CD4-positive, alpha-beta T cell treated with Interleukin-6 at 100 ng/mL for 8 hours (primary cell): ENCODE data around the gene IHH.

ENCODE experiments used
- DNase-seq: peaks from one replicate; pipeline ENCODE4 v3.0.0-alpha.2; 2020; ENCODE audit warnings: mixed read lengths, low spot score

Gene IHH

GRCh38 chr2:219038600-219038999 is 22.1 kb downstream of the IHH start:
- no peak for DNase-seq

- DNase-seq: no peak
Observed at GRCh38 chr2:219037783-219038499, 22.8 kb downstream of the IHH start.

DNA sequence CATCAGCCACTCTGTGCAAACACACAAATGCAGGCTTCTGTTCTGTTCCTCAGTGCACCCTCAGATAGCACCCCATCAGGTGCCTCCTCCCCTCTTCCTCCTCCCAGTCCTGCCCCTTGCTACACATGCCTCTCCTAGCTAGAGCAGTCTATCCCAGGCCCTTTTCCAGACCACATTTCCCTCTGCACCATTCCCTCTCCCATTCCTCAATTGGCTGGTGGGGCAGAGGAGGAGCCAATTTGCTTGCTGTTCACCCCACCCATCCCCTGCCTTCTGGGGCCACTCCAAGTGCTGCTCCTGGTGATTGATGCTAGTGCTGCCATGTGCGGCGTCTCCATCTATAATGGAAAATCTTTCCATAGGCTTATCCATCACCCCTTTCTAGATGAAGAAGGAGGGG is 24.8 kb downstream of the IHH start:
- no peak for DNase-seq

DNA sequence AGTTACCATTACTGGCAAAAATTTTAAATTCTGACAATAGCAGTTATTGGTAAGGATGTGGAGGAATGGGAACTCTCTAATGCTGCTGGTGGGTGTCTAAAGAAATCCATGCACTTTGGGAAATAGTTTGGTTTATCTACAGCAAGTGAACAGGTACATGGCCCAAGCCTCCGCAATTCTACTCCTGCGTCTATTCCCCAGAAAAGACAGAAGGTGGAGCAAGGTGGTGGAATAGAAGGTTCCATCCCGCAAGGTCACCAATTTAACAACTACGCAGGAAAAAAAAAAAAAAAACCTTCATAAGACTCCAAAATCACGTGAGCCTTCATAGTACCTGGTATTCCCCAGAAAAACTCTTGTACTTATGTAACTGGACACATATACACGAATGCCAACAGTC is 25.9 kb downstream of the IHH start:
- DNase-seq: no peak

- DNase-seq: no peak
Observed at GRCh38 chr2:219032051-219032745, 28.5 kb downstream of the IHH start.

DNA sequence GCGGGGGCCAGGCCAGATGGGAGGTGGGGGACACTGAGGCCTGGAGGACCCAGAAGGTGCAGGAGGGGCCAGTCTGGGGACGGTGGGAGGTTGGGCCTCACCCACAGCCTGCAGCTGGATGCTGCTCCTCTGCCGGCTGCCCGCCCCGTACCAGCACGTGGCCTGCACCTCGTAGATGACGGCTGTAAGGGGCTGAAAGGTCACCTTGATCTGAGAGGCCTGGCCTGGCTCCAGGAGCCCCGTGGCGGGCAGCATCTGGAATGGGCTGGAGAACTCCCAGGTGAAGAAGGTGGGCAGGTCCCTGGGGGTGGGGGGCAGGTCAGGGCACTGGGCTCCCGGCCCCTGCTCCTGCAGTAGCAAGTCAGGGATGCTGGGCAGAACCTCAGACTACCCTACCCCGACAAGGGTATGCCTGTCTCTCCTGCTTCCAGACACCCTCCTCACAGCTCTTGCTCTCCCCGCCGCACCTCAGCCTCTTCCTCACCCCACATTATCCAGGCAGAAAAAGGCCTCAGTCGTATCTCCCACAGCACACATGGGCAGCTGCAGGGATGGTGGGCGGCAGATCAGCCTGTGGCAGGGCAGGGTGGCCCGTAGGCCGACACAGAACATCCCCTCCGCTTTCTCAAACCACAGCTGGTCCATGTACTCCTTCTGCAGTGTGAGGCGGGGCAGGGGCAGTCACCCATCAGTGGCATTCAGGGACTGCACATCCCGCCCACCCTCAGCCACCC is 29.5 kb downstream of the IHH start:
- no peak for DNase-seq

GRCh38 chr2:219030177-219030940 is 30.4 kb downstream of the IHH start:
- no peak for DNase-seq

GRCh38 chr2:219029829-219030165 is 30.9 kb downstream of the IHH start:
- DNase-seq: peak; percentile 70

DNA sequence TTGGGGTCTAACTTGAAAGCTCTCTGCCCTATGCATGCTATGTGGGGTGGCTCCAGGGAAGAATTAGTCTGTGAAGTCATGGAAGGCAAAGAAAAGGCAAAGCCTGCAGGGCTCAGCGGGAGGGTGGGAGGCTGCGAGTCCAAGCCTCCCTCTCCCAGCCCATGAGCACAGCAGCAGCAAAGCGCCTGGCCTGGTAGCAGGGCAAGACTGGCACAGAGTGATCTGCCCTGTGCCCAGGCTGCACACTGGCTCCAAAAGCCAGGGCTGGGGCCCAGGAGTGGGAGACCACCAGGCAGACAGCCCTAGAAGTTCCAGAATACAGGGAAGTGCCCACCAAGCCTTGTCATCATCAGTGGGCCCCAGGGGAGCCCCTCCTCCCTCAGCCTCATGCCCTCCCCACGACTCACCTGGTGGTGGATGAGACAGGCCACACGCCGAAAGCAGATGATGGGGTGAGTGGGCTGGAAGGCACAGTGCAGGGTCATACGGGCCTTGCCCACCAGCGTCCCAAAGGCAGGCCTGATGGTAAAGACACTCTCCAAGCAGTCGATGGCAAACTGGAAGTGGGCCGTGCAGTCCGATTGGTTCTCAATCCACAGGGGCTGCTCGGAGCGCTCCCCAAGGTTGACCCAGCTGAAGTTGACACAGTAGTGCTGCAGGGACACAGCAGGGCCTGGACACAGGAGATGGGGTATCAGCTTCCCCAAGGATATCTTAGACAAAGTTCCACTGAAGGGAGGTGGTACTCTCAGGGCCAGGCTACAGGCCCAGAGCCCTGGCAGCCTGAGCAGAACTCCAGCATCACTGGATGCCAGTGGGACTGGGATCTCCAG is 31.5 kb downstream of the IHH start:
- DNase-seq: no peak

DNA sequence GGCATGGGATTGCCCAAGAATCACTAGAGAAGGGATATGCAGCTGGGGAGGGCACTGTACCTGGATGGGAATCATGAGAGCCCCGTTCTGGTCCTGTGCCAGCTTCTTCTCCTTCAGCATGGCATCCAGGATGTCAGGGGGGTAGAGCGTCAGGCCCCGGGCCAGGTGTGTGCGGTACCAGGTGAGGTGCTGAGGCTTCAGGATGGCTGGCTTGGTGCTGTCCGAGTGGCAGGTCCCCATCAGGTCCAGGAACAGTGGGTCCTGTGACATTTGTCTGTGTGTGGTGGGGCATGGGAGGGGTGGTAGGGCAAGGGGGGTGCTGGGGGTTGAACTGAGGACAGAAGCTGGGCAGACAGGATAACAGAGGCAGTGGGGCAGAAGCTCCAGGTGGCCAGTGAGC is 32.6 kb downstream of the IHH start:
- DNase-seq: no peak

GRCh38 chr2:219027511-219028055 is 33.1 kb downstream of the IHH start:
- DNase-seq: no peak

DNA sequence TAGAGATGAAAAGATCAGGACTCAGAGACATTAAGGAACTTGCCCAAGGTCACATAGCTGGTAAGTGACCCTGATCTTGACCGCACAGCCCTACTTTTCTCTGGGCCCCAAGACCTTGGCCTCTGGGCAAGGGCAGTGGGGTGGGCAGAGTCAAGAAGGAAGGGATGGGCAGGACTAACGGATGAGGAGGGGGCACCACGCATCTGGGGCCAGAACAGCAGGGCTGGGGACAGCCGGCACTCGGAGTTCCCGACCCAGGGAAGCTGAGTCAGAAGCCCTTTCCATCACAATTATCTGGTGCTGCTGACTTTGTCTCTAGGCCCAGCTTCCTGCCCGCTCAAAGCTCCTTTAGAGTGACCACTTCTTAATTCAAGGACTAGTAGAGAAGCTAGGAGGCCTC is 33.8 kb downstream of the IHH start:
- no peak for DNase-seq

GRCh38 chr2:219025637-219026585 is 34.8 kb downstream of the IHH start:
- no peak for DNase-seq

DNA sequence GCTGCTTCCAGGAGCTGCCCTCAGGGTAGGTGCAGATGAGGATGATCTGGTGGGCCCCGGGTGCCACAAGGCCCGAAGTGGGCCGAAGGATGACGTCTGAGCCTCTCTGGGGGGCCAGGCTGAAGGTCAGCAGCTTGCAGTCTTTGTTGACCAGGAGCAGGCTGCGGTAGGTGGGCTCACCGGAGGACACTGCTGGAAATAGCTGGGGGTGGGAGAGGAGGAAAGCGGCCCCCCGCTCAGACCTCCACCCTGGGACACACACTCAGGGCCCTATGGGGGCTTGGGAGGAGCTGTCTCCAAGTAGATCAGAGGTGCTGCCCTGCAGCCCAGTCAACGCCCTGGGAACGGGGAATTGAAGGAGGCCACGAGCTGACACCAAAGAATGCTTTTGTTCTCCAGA is 36.7 kb downstream of the IHH start:
- DNase-seq: no peak

DNA sequence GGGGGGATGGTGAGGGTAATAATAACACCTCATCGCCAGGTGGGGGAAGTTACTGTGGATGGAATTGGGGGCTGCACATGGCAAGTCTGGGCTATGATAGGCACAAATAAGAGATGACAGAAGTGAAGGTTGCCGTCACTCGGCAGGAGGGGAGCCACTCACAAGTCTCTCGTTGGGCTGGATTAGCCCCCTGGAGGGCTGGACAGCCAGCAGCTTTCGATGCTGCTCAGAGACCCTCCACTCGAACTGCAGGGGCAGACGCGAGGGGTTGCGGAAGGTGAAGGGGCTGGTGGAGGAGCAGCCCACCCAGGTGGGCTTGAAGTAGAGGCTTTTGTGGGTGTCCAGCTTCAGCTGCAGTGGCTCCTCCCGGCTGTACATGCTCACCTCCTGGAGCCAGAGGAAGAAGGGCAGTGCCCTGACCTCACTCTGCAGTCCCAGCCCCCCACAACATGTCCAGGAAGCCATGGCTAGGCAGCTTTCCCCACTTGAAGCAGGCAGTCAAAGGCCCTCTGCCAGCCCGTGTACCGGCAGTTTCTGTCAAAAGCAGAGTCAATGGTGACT is 37.6 kb downstream of the IHH start:
- DNase-seq: no peak

DNA sequence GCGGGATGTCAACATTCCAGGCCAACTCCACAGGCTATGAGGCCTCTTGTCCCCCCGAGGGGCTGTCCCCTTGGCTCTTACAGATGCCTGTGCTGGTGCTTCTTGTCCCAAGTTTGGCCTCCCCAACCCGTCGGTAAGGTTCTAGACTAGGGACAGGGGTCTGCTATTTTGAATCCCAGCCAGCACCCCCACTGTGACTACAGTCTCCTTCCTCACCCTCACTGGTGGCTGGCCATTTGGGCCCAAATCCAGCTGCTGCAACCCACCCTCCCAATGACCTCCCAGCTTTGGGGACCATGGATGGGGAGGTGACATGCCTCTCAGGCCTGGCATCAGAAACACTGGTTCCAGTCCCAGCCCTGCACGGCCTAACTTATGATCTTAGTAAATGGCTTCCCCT is 38.1 kb downstream of the IHH start:
- DNase-seq: no peak

DNA sequence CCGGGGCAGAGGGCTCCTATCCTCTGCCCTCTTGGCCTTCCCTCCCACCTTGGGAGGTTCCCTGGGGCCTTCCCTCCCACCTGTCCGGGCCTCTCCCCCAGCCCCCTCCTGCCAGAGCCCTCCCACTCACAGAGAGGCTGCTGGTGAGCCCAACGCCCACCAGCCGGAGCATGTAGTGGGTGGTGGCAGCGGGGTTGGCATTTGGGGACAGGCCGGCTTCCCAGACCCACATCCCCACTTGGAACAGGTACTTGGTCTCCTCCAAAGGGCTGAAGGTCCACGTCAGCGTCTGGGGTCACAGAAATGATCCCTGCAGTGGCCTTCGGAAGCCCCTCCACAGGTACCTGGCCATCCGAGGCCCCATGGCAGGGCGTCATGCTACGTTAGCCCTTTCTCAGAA is 38.7 kb downstream of the IHH start:
- DNase-seq: no peak

DNA sequence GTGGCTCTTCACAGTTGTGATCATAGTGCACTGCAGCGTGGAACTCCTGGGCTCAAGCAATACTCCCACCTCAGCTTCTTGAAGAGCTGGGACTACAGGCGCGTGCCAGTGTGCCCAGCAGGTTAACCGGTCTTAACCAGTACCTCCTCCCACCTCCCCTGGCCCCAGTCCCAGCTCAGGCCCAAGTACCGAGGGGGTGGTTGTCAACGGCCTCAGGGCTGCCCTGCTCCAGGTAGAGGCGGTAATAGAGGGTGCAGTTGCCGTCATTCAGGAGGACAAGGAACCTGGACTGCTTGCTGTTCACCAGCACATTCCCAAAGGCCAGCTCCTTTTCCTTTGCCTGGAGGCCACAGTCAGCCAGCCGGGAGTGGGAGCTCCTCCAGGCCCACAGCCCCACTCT is 39.1 kb downstream of the IHH start:
- DNase-seq: no peak

GRCh38 chr2:219020604-219021365 is 39.9 kb downstream of the IHH start:
- DNase-seq: no peak
